ENCODE measurements around the gene CCDC160. TPM values are rescaled to one million over a fixed set of nuclear protein-coding genes. Genes with fewer than 3 reads are reported as not detected.

Gene CCDC160
- total RNA-seq, 1 experiment from 2014 or later: 1.8 TPM

DNA sequence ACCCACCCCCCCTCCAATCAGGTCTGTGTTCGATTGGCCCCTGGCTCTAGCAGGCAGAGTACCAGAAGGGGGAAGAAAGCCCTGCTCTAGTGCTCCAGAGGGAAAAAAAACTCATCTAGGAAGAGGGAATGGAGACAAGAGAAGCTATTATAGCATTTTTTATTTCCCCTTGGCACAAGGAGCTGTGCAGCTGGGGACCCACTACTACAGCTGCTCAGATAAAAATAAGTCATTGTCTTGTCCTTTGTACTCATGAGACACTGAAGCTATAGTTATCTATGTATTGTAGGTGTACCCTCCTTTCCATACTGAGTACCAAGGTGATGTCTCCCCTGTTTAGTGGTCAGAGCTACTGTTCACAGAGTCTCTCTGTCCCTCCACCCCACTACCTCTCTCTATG lies 14.3 kb downstream of the CCDC160 start (continued):
- TF ChIP-seq IRF2 (CRISPR knock-in tag; IDR thresholded peaks at IDR 0.05; ENCODE audit: borderline replicate concordance, low read depth) (no peak), SOX15 (CRISPR knock-in tag; IDR thresholded peaks at IDR 0.05) (no peak)
- TF ChIP-seq, protein P1, sequence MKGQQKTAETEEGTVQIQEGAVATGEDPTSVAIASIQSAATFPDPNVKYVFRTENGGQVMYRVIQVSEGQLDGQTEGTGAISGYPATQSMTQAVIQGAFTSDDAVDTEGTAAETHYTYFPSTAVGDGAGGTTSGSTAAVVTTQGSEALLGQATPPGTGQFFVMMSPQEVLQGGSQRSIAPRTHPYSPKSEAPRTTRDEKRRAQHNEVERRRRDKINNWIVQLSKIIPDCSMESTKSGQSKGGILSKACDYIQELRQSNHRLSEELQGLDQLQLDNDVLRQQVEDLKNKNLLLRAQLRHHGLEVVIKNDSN (CRISPR knock-in tag; IDR thresholded peaks at IDR 0.05): no peak
- TF ChIP-seq, protein P2, sequence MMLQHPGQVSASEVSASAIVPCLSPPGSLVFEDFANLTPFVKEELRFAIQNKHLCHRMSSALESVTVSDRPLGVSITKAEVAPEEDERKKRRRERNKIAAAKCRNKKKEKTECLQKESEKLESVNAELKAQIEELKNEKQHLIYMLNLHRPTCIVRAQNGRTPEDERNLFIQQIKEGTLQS (CRISPR knock-in tag; conservative IDR thresholded peaks at IDR 0.05): no peak
- TF ChIP-seq, protein P3, sequence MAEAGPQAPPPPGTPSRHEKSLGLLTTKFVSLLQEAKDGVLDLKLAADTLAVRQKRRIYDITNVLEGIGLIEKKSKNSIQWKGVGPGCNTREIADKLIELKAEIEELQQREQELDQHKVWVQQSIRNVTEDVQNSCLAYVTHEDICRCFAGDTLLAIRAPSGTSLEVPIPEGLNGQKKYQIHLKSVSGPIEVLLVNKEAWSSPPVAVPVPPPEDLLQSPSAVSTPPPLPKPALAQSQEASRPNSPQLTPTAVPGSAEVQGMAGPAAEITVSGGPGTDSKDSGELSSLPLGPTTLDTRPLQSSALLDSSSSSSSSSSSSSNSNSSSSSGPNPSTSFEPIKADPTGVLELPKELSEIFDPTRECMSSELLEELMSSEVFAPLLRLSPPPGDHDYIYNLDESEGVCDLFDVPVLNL (CRISPR knock-in tag; IDR thresholded peaks at IDR 0.05; ENCODE audit: borderline replicate concordance, low read depth): no peak

DNA sequence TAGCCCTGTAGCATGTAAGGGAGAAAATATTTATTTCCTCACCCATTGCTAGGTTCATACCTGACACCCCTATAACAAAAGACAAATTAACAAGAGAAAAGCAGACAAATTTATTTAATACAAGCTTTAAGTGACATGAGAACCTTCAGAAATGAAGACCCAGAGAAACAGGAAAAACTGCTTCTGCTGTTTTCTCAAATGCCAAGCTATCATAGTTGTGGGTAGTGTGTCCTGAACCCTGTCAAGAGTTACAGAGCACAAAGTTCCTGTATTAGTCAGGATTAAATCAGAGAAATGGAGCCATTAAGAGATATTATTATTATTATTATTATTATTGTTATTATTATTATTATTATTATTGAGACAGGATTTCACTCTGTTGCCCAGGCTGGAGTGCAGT lies 17.5 kb downstream of the CCDC160 start:
- ATAC-seq (no peak), DNase-seq (ENCODE audit: low spot score) (no peak)
- ChIA-PET POLR2A (no interaction called here), CTCF (interaction anchor here (1.0 to 1.9 kb wide), 14 partner anchors 12 to 228 kb away, joined by 3 to 9 read pairs (median 4); no protein-coding TSS in a partner anchor)
- Mint-ChIP-seq H3K4me3 (no peak overlapping the region), H3K27ac (no peak overlapping the region), H3K9me3 (no peaks in the 10 kb centered on the region), H3K4me1 (peaks cover 12% of the 10 kb centered on the region), H3K27me3 (ENCODE audit: low read depth) (no peaks in the 10 kb centered on the region; the same call in 1 of the 2 replicates), H3K36me3 (no peaks in the 10 kb centered on the region)
- TF ChIP-seq PRRX2 (CRISPR knock-in tag; IDR thresholded peaks at IDR 0.05): no peak
- TF ChIP-seq, protein P4, sequence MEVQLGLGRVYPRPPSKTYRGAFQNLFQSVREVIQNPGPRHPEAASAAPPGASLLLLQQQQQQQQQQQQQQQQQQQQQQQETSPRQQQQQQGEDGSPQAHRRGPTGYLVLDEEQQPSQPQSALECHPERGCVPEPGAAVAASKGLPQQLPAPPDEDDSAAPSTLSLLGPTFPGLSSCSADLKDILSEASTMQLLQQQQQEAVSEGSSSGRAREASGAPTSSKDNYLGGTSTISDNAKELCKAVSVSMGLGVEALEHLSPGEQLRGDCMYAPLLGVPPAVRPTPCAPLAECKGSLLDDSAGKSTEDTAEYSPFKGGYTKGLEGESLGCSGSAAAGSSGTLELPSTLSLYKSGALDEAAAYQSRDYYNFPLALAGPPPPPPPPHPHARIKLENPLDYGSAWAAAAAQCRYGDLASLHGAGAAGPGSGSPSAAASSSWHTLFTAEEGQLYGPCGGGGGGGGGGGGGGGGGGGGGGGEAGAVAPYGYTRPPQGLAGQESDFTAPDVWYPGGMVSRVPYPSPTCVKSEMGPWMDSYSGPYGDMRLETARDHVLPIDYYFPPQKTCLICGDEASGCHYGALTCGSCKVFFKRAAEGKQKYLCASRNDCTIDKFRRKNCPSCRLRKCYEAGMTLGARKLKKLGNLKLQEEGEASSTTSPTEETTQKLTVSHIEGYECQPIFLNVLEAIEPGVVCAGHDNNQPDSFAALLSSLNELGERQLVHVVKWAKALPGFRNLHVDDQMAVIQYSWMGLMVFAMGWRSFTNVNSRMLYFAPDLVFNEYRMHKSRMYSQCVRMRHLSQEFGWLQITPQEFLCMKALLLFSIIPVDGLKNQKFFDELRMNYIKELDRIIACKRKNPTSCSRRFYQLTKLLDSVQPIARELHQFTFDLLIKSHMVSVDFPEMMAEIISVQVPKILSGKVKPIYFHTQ (CRISPR knock-in tag; IDR thresholded peaks at IDR 0.05): no peak

DNA sequence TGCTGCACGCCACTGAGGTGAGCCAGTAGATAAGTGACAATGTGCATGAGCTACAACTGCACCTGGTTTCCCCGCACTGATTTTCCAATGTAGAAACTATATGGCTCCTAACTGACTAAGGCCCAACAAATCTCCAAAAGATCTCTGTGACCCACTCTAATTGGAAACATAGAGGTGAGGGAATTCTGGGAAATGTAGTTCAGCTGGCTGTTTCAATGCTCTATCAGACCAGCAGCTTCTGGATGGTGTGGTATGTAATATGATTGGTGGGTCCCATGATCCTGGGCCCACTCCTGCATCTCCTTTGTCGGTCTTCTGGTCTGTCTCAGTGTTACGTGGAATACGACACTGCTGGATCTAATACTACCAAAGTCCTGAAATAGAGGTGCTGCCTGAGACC lies 18.6 kb downstream of the CCDC160 start:
- Mint-ChIP-seq H3K27me3 (ENCODE audit: low read depth) (no peaks in the 10 kb centered on the region), H3K36me3 (no peaks in the 10 kb centered on the region)
- CTCF ChIA-PET: interaction anchor here (0.5 to 1.3 kb wide), 3 partner anchors 9 to 271 kb away, joined by 3 to 4 read pairs (median 3); no protein-coding TSS in a partner anchor

DNA sequence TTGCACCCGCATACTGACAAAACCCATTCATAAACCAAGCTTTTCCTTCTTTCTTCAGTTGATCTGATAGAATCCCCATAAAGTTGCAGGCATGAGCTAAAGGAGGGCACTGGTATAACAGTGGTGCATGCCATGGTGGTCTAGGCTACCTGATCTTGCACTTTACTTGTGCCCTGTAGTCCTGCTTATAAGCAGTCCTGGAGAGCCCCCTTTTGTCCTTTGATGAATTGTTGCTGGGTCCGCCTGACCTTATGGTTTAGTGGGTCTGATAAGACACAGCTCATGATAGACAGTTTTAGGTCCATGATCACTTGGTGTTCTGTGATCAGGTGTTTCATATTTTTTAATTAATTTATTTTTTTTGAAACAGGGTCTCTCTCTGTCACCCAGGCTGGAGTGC lies 19.7 kb downstream of the CCDC160 start:
- DNase-seq (ENCODE audit: low spot score) (no peak), ATAC-seq (no peak)
- H3K9me3 Mint-ChIP-seq: no peaks in the 10 kb centered on the region
- ChIA-PET CTCF (interaction anchor here (0.6 to 1.3 kb wide), 5 partner anchors 8 to 464 kb away, joined by 3 to 4 read pairs (median 3); no protein-coding TSS in a partner anchor), POLR2A (no interaction called here)
- H3K4me3 Mint-ChIP-seq: no peak overlapping the region
- H3K27me3 Mint-ChIP-seq (ENCODE audit: low read depth): no peaks in the 10 kb centered on the region; the same call in 1 of the 2 replicates
- peaks cover 12% of the 10 kb centered on the region for H3K4me1 Mint-ChIP-seq
- H3K36me3 Mint-ChIP-seq: no peaks in the 10 kb centered on the region
- no peak overlapping the region for H3K27ac Mint-ChIP-seq
- TF ChIP-seq RELA (CRISPR knock-in tag; IDR thresholded peaks at IDR 0.05; ENCODE audit: borderline replicate concordance): no peak
- TF ChIP-seq, protein P5, sequence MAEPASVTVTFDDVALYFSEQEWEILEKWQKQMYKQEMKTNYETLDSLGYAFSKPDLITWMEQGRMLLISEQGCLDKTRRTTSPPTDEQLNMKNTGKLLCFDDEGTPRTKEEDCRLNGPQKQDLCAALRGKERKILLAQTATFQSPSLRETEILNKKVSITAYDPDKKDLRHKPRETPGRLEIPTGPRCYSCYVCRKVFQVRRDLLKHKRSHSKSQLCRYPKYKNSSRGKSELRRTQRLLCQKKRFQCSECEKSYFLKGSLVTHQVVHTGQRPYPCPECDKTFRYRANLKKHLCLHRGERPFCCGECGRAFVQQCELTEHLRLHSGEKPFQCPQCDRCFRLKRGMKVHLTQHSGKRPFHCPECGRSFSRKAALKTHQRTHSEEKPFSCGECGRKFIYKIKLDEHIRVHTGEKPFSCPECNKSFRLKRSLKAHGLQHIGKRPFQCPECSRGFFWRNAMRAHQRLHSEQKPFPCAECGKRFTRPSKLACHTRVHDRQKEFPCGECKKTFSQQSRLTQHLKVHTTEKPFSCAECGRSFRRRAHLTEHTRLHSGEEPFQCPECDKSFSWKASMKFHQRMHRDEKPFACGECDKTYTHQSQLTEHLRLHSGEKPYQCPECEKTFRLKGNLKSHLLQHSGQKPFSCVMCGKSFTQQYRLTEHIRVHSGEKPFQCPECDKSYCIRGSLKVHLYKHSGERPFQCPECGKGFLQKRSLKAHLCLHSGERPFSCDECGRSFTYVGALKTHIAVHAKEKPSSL (CRISPR knock-in tag; conservative IDR thresholded peaks at IDR 0.05): no peak
- TF ChIP-seq, protein P6, sequence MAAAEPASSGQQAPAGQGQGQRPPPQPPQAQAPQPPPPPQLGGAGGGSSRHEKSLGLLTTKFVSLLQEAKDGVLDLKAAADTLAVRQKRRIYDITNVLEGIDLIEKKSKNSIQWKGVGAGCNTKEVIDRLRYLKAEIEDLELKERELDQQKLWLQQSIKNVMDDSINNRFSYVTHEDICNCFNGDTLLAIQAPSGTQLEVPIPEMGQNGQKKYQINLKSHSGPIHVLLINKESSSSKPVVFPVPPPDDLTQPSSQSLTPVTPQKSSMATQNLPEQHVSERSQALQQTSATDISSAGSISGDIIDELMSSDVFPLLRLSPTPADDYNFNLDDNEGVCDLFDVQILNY (CRISPR knock-in tag; IDR thresholded peaks at IDR 0.05): no peak
- no peak for TF ChIP-seq CREM (CRISPR knock-in tag; IDR thresholded peaks at IDR 0.05)
- TF ChIP-seq ZNF396 (CRISPR knock-in tag; IDR thresholded peaks at IDR 0.05; ENCODE audit: borderline replicate concordance): no peak
- TF ChIP-seq, protein P7, sequence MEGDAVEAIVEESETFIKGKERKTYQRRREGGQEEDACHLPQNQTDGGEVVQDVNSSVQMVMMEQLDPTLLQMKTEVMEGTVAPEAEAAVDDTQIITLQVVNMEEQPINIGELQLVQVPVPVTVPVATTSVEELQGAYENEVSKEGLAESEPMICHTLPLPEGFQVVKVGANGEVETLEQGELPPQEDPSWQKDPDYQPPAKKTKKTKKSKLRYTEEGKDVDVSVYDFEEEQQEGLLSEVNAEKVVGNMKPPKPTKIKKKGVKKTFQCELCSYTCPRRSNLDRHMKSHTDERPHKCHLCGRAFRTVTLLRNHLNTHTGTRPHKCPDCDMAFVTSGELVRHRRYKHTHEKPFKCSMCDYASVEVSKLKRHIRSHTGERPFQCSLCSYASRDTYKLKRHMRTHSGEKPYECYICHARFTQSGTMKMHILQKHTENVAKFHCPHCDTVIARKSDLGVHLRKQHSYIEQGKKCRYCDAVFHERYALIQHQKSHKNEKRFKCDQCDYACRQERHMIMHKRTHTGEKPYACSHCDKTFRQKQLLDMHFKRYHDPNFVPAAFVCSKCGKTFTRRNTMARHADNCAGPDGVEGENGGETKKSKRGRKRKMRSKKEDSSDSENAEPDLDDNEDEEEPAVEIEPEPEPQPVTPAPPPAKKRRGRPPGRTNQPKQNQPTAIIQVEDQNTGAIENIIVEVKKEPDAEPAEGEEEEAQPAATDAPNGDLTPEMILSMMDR (IDR thresholded peaks at IDR 0.05): no peak
- TF ChIP-seq ESRRA (CRISPR knock-in tag; IDR thresholded peaks at IDR 0.05; ENCODE audit: borderline replicate concordance): no peak
- no peak for TF ChIP-seq TCF7 (CRISPR knock-in tag; IDR thresholded peaks at IDR 0.05; ENCODE audit: low read depth)
- TF ChIP-seq, protein P8, sequence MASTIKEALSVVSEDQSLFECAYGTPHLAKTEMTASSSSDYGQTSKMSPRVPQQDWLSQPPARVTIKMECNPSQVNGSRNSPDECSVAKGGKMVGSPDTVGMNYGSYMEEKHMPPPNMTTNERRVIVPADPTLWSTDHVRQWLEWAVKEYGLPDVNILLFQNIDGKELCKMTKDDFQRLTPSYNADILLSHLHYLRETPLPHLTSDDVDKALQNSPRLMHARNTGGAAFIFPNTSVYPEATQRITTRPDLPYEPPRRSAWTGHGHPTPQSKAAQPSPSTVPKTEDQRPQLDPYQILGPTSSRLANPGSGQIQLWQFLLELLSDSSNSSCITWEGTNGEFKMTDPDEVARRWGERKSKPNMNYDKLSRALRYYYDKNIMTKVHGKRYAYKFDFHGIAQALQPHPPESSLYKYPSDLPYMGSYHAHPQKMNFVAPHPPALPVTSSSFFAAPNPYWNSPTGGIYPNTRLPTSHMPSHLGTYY (CRISPR knock-in tag; IDR thresholded peaks at IDR 0.05): no peak

More for the DNA sequence above, 18.6 kb downstream of the CCDC160 start:
- Mint-ChIP-seq H3K27ac (no peak overlapping the region), H3K4me1 (peaks cover 12% of the 10 kb centered on the region), H3K4me3 (no peak overlapping the region), H3K9me3 (no peaks in the 10 kb centered on the region)
- POLR2A ChIA-PET: no interaction called here
- ATAC-seq (no peak), DNase-seq (ENCODE audit: low spot score) (no peak)
- TF ChIP-seq, protein P9, sequence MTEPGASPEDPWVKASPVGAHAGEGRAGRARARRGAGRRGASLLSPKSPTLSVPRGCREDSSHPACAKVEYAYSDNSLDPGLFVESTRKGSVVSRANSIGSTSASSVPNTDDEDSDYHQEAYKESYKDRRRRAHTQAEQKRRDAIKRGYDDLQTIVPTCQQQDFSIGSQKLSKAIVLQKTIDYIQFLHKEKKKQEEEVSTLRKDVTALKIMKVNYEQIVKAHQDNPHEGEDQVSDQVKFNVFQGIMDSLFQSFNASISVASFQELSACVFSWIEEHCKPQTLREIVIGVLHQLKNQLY (CRISPR knock-in tag; IDR thresholded peaks at IDR 0.05): no peak
- TF ChIP-seq FOXP1 (CRISPR knock-in tag; IDR thresholded peaks at IDR 0.05; ENCODE audit: borderline replicate concordance) (no peak), ATF1 (CRISPR knock-in tag; IDR thresholded peaks at IDR 0.05) (no peak)
